Activated CD4-positive, alpha-beta T cell treated with anti-CD3 and anti-CD28 coated beads for 36 hours (primary cell): Measurements from ENCODE around the gene LTA4H. TPM values are rescaled to one million over a fixed set of nuclear protein-coding genes. Genes with fewer than 3 reads are reported as not detected.
A peak's percentile ranks its signal among the peaks of the same experiment; 100 is the strongest.

Source experiments
- ATAC-seq: fragments of 200-7000 bp; cut with Tn5 transposase; one replicate; pipeline ENCODE4 v1.10.0; 2021; ENCODE audit warnings: mild to moderate bottlenecking, moderate library complexity
- CTCF ChIA-PET: fragments of 350-600 bp; sonication (Branson Sonifier 250); formaldehyde crosslinking; loops from one replicate; lab custom pipeline; 2021; ENCODE audit warnings: antibody characterized with exemption; lab: Charles Lee
- POLR2A ChIA-PET: fragments of 350-600 bp; sonication (Branson Sonifier 250); formaldehyde crosslinking; loops from one replicate; lab custom pipeline; 2021; ENCODE audit warnings: antibody characterized with exemption, inconsistent platforms; lab: Charles Lee
- DNase-seq: peaks from one replicate; pipeline ENCODE4 v3.0.0-alpha.2; 2020
- H3K27ac Mint-ChIP-seq: one replicate; pipeline ENCODE4 v1.8.0; 2021; ENCODE audit warnings: mixed read lengths
- H3K27me3 Mint-ChIP-seq: one replicate; pipeline ENCODE4 v1.8.0; 2021; ENCODE audit warnings: mixed read lengths
- H3K36me3 Mint-ChIP-seq: one replicate; pipeline ENCODE4 v1.8.0; 2021; ENCODE audit warnings: low read depth, mixed read lengths
- H3K4me1 Mint-ChIP-seq: one replicate; pipeline ENCODE4 v1.8.0; 2021; ENCODE audit warnings: mixed read lengths
- H3K4me3 Mint-ChIP-seq: one replicate; pipeline ENCODE4 v1.8.0; 2021; ENCODE audit warnings: mild to moderate bottlenecking, moderate library complexity, mixed read lengths
- H3K9me3 Mint-ChIP-seq: one replicate; pipeline ENCODE4 v1.8.0; 2021; ENCODE audit warnings: low read depth, mixed read lengths
- intact Hi-C, 2 experiments: fragments of 100-400 bp; cut with DNase I in 1 of 2; cut with micrococcal nuclease in 1 of 2; formaldehyde crosslinking; loops; one replicate each; pipeline versions ENCODE4 v1.14.2 to v1.15.1; 2022 to 2024; cut with DNase I, micrococcal nuclease
- total RNA-seq, 2 experiments: library from RNA; stranded (reverse); gene quantifications; one replicate each; pipeline ENCODE4 v1.2.3, GENCODE V29; 2021

Gene LTA4H
- total RNA-seq, 2 experiments from 2014 or later, result 138 to 147 TPM

GRCh38 chr12:96033549-96034389, 1.6 kb downstream of the LTA4H start:
- intact Hi-C loops, result loop anchor here (2.0 to 10.0 kb wide), 4 partner anchors 91 to 873 kb away; partner anchors contain the start of genes AMDHD1 (in 2 of the 2), CCDC38 (in 2 of the 2), FGD6 (in 1 of the 2) and METAP2 (in 1 of the 2)
- no peaks in the 10 kb centered on the region for H3K27me3 Mint-ChIP-seq
- no peak for ATAC-seq
- peaks cover 25% of the 10 kb centered on the region for H3K4me1 Mint-ChIP-seq
- H3K4me3 Mint-ChIP-seq, result no peak overlapping the region
- H3K9me3 Mint-ChIP-seq, result no peaks in the 10 kb centered on the region
- H3K27ac Mint-ChIP-seq, result peak overlapping the region; percentile 58
- ChIA-PET CTCF (interaction anchor here (0.5 to 1.1 kb wide), 4 partner anchors 23 to 368 kb away, joined by 3 to 5 read pairs (median 4); no protein-coding TSS in a partner anchor), POLR2A (no interaction called here)
- H3K36me3 Mint-ChIP-seq, result peaks cover 4% of the 10 kb centered on the region
- no peak for DNase-seq

- Mint-ChIP-seq H3K27ac (no peak overlapping the region), H3K4me3 (no peak overlapping the region), H3K36me3 (peaks cover 20% of the 10 kb centered on the region), H3K9me3 (no peaks in the 10 kb centered on the region), H3K4me1 (peaks cover 29% of the 10 kb centered on the region), H3K27me3 (no peaks in the 10 kb centered on the region)
- ATAC-seq, result no peak
- intact Hi-C loops, result loop anchor here in 1 of 2 experiments (10.0 kb wide), 1 partner anchor 555 kb away; the partner anchor contains the start of gene METAP2
- CTCF ChIA-PET, result interaction anchor here (2.2 kb wide), 1 partner anchor 31 kb away, joined by 12 read pairs; no protein-coding TSS in a partner anchor
- POLR2A ChIA-PET, result no interaction called here
- DNase-seq, result no peak
These were observed 5.6 kb downstream of the LTA4H start for GRCh38 chr12:96029826-96030225.

DNA sequence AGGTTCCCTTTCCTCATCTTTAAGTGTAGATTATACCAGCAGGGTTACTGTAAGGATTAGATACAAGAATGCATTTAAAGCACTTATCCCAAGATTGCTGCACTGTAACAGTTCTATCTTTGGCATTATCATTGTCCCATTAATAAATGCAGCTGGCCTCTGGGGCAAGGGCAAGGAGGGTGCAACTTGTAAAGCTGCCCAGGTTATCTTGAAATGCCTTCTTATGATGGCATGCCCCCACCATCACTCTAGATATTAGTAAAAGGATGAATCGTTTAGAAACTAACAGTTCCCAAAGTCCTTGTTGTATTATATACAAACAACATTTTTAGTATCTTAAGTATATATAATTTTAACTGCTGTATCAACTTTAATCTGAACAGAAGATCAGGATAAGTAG, 6.8 kb downstream of the LTA4H start:
- intact Hi-C loops, result no loop called here
- peaks cover 23% of the 10 kb centered on the region for H3K36me3 Mint-ChIP-seq
- ATAC-seq (no peak), DNase-seq (no peak)
- H3K27me3 Mint-ChIP-seq, result no peaks in the 10 kb centered on the region
- POLR2A ChIA-PET, result no interaction called here
- H3K4me1 Mint-ChIP-seq, result peaks cover 29% of the 10 kb centered on the region
- CTCF ChIA-PET, result no interaction called here
- H3K4me3 Mint-ChIP-seq, result no peak overlapping the region
- H3K27ac Mint-ChIP-seq, result no peak overlapping the region
- H3K9me3 Mint-ChIP-seq, result no peaks in the 10 kb centered on the region

DNA sequence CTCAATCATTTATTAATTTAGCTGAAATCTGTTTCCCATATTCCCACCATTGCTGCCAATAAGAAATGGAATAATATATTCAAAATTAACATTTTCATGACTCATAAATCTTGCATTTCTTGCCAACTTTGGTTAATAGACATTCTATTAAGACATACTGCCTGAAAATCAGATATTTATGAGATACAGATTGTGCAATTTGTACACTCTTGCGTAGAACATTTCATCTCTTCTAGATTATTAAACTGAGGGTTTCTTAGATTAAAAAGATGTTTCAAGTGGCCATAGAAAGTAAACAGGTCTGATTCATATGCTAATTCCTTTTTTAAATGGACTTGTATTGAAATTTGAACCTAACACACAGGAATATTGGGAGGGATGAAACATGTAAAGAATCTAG, 9.1 kb downstream of the LTA4H start:
- POLR2A ChIA-PET, result no interaction called here
- Mint-ChIP-seq H3K9me3 (no peaks in the 10 kb centered on the region), H3K27ac (no peak overlapping the region), H3K36me3 (peaks cover 33% of the 10 kb centered on the region), H3K4me3 (no peak overlapping the region), H3K27me3 (no peaks in the 10 kb centered on the region), H3K4me1 (peaks cover 20% of the 10 kb centered on the region)
- ATAC-seq (no peak), DNase-seq (no peak)
- CTCF ChIA-PET, result interaction anchor here (0.7 kb wide), 1 partner anchor 377 kb away, joined by 4 read pairs; no protein-coding TSS in a partner anchor
- intact Hi-C loops, result no loop called here

DNA sequence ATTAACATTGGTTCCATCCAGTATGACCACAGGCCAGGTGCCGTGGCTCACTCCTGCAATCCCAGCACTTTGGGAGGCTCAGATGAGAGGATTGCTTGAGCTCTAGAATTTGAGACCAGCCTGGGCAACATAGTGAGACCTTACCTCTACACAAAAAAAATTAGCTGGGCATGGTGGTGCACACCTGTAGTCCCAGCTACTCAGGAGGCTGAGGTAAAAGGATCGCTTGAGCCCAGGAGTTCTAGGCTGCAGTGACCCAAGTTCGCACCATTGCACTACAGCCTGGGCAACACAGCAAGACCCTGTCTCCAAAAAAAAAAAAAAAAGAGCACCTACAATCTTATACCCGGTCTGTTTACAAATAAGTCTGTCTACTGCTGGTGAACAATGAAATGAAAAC, 9.9 kb downstream of the LTA4H start:
- Mint-ChIP-seq H3K4me3 (no peak overlapping the region), H3K27ac (no peak overlapping the region), H3K4me1 (peaks cover 16% of the 10 kb centered on the region), H3K9me3 (no peaks in the 10 kb centered on the region), H3K36me3 (peaks cover 36% of the 10 kb centered on the region), H3K27me3 (no peaks in the 10 kb centered on the region)
- intact Hi-C loops, result no loop called here
- CTCF ChIA-PET, result interaction anchor here (0.7 kb wide), 1 partner anchor 378 kb away, joined by 4 read pairs; no protein-coding TSS in a partner anchor
- ATAC-seq (no peak), DNase-seq (no peak)
- POLR2A ChIA-PET, result no interaction called here

GRCh38 chr12:96020314-96021003, 14.9 kb downstream of the LTA4H start:
- no peak overlapping the region for H3K4me3 Mint-ChIP-seq
- DNase-seq (no peak), ATAC-seq (no peak)
- H3K36me3 Mint-ChIP-seq, result peaks cover 37% of the 10 kb centered on the region
- H3K9me3 Mint-ChIP-seq, result no peaks in the 10 kb centered on the region
- POLR2A ChIA-PET, result no interaction called here
- no peak overlapping the region for H3K27ac Mint-ChIP-seq
- no peaks in the 10 kb centered on the region for H3K27me3 Mint-ChIP-seq
- CTCF ChIA-PET, result interaction anchor here (1.0 to 2.3 kb wide), 3 partner anchors 20 to 103 kb away, joined by 3 to 13 read pairs (median 3); no protein-coding TSS in a partner anchor
- intact Hi-C loops, result no loop called here
- no peaks in the 10 kb centered on the region for H3K4me1 Mint-ChIP-seq

DNA sequence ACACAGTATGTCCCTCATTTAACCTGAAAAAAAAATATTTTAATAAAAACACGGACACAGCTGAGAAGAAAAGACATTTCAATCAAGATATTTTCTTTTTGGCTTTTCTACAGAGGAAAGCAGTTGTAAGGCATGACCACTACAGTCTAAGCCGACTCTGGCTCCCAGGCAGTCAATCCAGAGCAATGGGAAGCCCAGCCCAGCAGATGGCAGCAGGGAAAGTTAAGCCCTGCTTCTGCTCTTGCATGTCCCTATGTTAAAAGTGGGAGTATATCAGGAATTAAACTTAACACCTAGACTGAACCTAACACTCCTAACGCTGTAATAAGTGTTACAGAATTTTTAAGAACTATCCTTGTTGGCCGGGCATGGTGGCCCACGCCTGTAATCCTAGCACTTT, 19.7 kb downstream of the LTA4H start:
- ATAC-seq (no peak), DNase-seq (peak; percentile 31)
- intact Hi-C loops, result no loop called here
- H3K36me3 Mint-ChIP-seq, result peaks cover 44% of the 10 kb centered on the region
- no peak overlapping the region for H3K4me3 Mint-ChIP-seq
- H3K9me3 Mint-ChIP-seq, result no peaks in the 10 kb centered on the region
- H3K27me3 Mint-ChIP-seq, result no peaks in the 10 kb centered on the region
- H3K27ac Mint-ChIP-seq, result no peak overlapping the region
- no peaks in the 10 kb centered on the region for H3K4me1 Mint-ChIP-seq
- ChIA-PET CTCF (no interaction called here), POLR2A (no interaction called here)

DNA sequence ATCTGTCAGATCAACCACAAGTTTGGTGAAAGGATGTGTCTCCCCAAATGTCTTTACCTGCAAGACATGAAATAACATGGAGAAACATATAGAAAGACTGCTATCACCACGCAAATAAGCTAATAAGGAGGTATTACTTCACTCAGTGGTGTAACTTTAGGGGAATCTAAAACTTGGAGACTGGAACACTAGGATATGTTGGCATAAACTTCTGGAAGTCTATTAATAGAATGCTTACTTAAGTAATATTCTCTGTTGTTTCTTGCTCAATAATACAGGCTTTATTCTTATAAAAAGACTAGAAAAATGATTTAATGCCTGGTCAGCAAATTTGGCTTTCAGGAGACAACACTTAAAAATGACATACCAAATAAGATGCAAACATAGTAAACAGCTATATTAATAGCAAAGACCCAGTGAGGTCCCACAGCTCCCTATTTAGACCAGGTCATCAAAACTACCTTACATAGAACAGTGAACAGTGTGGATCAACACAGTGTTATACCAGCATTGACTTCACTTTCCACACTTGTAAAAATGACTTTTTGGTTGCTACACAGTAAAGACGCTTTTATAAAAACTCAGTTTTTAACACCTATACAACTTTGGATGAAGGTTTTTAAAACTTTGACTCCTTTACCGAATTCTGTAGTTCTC, 20.3 kb downstream of the LTA4H start:
- ChIA-PET POLR2A (no interaction called here), CTCF (interaction anchor here (0.6 to 0.7 kb wide), 2 partner anchors 39 to 200 kb away, joined by 3 read pairs; no protein-coding TSS in a partner anchor)
- Mint-ChIP-seq H3K4me1 (no peaks in the 10 kb centered on the region), H3K36me3 (peaks cover 47% of the 10 kb centered on the region), H3K4me3 (no peak overlapping the region), H3K9me3 (no peaks in the 10 kb centered on the region), H3K27ac (no peak overlapping the region), H3K27me3 (no peaks in the 10 kb centered on the region)
- DNase-seq (no peak), ATAC-seq (no peak)
- intact Hi-C loops, result no loop called here

- no peaks in the 10 kb centered on the region for H3K9me3 Mint-ChIP-seq
- peaks cover 45% of the 10 kb centered on the region for H3K36me3 Mint-ChIP-seq
- no peaks in the 10 kb centered on the region for H3K27me3 Mint-ChIP-seq
- intact Hi-C loops, result no loop called here
- no peaks in the 10 kb centered on the region for H3K4me1 Mint-ChIP-seq
- H3K4me3 Mint-ChIP-seq, result no peak overlapping the region
- ATAC-seq (no peak), DNase-seq (no peak)
- ChIA-PET POLR2A (no interaction called here), CTCF (interaction anchor here (1.3 to 2.4 kb wide), 4 partner anchors 8 to 89 kb away, joined by 4 to 9 read pairs (median 5); no protein-coding TSS in a partner anchor)
- H3K27ac Mint-ChIP-seq, result no peak overlapping the region
These were observed 27.7 kb downstream of the LTA4H start for GRCh38 chr12:96007729-96008128.

DNA sequence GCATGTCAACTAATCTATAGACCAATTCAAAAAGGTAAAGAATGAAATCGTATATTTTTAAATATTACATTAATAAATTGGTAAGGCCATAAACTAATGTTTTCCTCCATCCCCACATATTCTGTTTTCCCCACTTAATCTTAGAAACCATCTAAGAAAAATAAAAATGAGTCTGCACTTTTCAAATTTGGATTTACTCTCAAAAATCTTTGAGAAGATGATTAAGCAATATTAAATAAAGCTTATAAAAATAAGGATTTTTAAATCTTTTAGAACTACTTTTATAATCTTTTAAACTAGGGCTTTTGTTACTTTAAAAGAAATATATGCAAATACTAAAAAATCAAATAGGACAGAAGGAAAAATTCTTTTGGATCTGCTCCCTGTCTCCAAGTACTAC, 28.7 kb downstream of the LTA4H start:
- intact Hi-C loops, result no loop called here
- no peaks in the 10 kb centered on the region for H3K9me3 Mint-ChIP-seq
- ChIA-PET POLR2A (no interaction called here), CTCF (interaction anchor here (1.7 to 2.4 kb wide), 2 partner anchors 8 to 41 kb away, joined by 5 to 9 read pairs; no protein-coding TSS in a partner anchor)
- ATAC-seq (no peak), DNase-seq (no peak)
- peaks cover 40% of the 10 kb centered on the region for H3K36me3 Mint-ChIP-seq
- no peaks in the 10 kb centered on the region for H3K27me3 Mint-ChIP-seq
- H3K4me3 Mint-ChIP-seq, result no peak overlapping the region
- H3K4me1 Mint-ChIP-seq, result no peaks in the 10 kb centered on the region
- H3K27ac Mint-ChIP-seq, result no peak overlapping the region

DNA sequence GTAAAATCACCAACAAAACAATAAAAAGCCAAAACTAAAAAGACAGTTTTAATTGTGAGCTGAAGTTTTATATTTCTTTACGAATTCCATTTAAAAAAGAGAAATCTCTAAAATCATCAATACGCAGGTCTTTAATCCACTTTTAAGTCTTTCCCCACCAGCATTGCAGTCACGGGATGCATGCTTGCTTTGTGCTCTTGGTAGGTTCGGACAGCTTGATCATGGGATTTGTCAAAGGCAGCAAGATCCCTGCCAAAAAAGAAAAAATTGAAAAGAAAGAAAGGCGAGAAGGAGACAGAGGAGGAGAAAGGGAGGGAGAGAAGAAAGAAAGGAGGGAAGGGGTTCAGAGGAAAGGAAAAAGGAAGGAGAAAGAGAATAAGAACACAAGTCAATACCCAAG, 34.5 kb downstream of the LTA4H start:
- no peak for ATAC-seq
- Mint-ChIP-seq H3K4me1 (peaks cover 11% of the 10 kb centered on the region), H3K9me3 (no peaks in the 10 kb centered on the region), H3K4me3 (no peak overlapping the region), H3K36me3 (peaks cover 22% of the 10 kb centered on the region), H3K27ac (no peak overlapping the region), H3K27me3 (no peaks in the 10 kb centered on the region)
- no peak for DNase-seq
- ChIA-PET CTCF (interaction anchor here (0.6 to 6.1 kb wide), 7 partner anchors 9 to 255 kb away, joined by 3 to 82 read pairs (median 4); no protein-coding TSS in a partner anchor), POLR2A (no interaction called here)
- intact Hi-C loops, result no loop called here
